Measurements from ENCODE around the gene ASIP.

ASIP gene

GRCh38 chr20:34302312-34302722 lies 61.1 kb downstream of the ASIP start:
- peak; percentile 2; the same call in 1 of the 3 replicates for ATAC-seq
- no peak for TF ChIP-seq GLIS3 (CRISPR knock-in tag; IDR thresholded peaks at IDR 0.05)
- TF ChIP-seq TCF4 (CRISPR knock-in tag; IDR thresholded peaks at IDR 0.05; ENCODE audit: borderline replicate concordance) = no peak
- TF ChIP-seq ZNF565 (CRISPR knock-in tag; conservative IDR thresholded peaks at IDR 0.05; ENCODE audit: low read depth) = no peak
- TF ChIP-seq ZNF8 (CRISPR knock-in tag; IDR thresholded peaks at IDR 0.05) = no peak
- TF ChIP-seq ESRRG (CRISPR knock-in tag; IDR thresholded peaks at IDR 0.05) = no peak
- TF ChIP-seq SNAI2 (CRISPR knock-in tag; IDR thresholded peaks at IDR 0.05) = no peak
- TF ChIP-seq TSHZ2 (CRISPR knock-in tag; IDR thresholded peaks at IDR 0.05) = no peak
- no peak for TF ChIP-seq ARNTL (CRISPR knock-in tag; IDR thresholded peaks at IDR 0.05; ENCODE audit: borderline replicate concordance, low read depth)
- TF ChIP-seq ZFP30 (CRISPR knock-in tag; IDR thresholded peaks at IDR 0.05) = no peak
- TF ChIP-seq, protein P1, sequence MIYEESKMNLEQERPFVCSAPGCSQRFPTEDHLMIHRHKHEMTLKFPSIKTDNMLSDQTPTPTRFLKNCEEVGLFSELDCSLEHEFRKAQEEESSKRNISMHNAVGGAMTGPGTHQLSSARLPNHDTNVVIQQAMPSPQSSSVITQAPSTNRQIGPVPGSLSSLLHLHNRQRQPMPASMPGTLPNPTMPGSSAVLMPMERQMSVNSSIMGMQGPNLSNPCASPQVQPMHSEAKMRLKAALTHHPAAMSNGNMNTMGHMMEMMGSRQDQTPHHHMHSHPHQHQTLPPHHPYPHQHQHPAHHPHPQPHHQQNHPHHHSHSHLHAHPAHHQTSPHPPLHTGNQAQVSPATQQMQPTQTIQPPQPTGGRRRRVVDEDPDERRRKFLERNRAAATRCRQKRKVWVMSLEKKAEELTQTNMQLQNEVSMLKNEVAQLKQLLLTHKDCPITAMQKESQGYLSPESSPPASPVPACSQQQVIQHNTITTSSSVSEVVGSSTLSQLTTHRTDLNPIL (CRISPR knock-in tag; IDR thresholded peaks at IDR 0.05; ENCODE audit: low read depth) = no peak
- TF ChIP-seq BACH2 (CRISPR knock-in tag; IDR thresholded peaks at IDR 0.05; ENCODE audit: borderline replicate concordance) = no peak
- TF ChIP-seq TOX (CRISPR knock-in tag; IDR thresholded peaks at IDR 0.05; ENCODE audit: borderline replicate concordance) = no peak
- TF ChIP-seq, protein P2, sequence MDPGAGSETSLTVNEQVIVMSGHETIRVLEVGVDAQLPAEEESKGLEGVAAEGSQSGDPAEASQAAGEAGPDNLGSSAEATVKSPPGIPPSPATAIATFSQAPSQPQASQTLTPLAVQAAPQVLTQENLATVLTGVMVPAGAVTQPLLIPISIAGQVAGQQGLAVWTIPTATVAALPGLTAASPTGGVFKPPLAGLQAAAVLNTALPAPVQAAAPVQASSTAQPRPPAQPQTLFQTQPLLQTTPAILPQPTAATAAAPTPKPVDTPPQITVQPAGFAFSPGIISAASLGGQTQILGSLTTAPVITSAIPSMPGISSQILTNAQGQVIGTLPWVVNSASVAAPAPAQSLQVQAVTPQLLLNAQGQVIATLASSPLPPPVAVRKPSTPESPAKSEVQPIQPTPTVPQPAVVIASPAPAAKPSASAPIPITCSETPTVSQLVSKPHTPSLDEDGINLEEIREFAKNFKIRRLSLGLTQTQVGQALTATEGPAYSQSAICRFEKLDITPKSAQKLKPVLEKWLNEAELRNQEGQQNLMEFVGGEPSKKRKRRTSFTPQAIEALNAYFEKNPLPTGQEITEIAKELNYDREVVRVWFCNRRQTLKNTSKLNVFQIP (CRISPR knock-in tag; IDR thresholded peaks at IDR 0.05; ENCODE audit: borderline replicate concordance, low read depth) = no peak

GRCh38 chr20:34302723-34303533 lies 61.7 kb downstream of the ASIP start, which contains the start of gene AHCY:
AHCY (minus strand) TSS chr20:34303355; CDS start chr20:34303270, 85 bp downstream.
- ATAC-seq = peak; percentile 98
- TF ChIP-seq, protein P1 (CRISPR knock-in tag; IDR thresholded peaks at IDR 0.05; ENCODE audit: low read depth) = no peak

DNA sequence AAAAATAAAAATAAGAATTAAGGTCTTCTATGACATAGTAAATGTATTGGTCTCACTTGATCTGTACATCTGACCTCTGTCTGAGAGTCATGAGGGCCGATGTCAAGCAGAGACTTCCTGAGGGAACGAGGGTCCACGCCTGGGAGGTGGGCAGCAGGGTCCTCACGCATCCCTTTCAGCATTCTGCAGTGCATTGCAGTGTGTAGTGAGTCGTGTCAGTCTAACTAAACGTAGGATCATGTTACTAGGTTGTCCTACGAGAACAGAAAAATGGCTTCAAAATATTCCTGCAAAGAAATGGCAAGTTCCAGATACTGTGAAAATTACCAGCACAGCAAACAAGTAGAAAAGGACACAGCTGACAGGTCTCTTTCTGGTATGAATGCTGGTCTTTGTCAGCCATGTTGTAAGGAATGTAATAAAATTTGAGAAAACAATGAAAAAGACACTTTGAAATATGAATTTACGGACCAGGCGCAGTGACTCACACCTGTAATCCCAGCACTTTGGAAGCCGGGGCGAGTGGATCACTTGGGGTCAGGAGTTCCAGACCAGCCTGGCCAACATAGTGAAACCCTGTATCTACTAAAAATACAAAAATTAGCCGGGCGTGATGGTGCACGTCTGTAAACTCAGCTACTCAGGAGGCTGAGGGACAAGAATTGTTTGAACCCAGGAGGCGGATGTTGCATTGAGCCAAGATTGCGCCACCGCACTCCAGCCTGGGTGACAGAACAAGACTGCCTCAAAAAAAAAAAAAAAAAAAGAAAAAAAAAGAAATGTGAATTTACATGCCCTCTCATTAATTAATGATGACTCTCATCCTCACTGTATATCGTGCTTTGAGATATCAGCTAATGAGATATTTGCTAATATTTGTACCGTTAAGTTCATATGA lies 64.4 kb downstream of the ASIP start:
- TF ChIP-seq OSR1 (CRISPR knock-in tag; IDR thresholded peaks at IDR 0.05) (no peak), GLIS3 (CRISPR knock-in tag; IDR thresholded peaks at IDR 0.05) (no peak), PPARA (CRISPR knock-in tag; IDR thresholded peaks at IDR 0.05; ENCODE audit: borderline replicate concordance) (no peak), RARB (CRISPR knock-in tag; IDR thresholded peaks at IDR 0.05) (no peak), TSHZ2 (CRISPR knock-in tag; IDR thresholded peaks at IDR 0.05) (no peak), ZNF70 (CRISPR knock-in tag; IDR thresholded peaks at IDR 0.05) (no peak), ZNF8 (CRISPR knock-in tag; IDR thresholded peaks at IDR 0.05) (no peak)
- TF ChIP-seq, protein P2 (CRISPR knock-in tag; IDR thresholded peaks at IDR 0.05; ENCODE audit: borderline replicate concordance, low read depth) = no peak
- ATAC-seq = no peak

Data from SK-N-SH treated with all-trans-retinoic acid at 6 μM for 48 hours (cell line).